Neural progenitor cell (in vitro differentiated cells): ENCODE results near the gene C8A. TPM values are rescaled to one million over a fixed set of nuclear protein-coding genes. Genes with fewer than 3 reads are reported as not detected.

ENCODE experiments used
- DNase-seq: peaks from one replicate; pipeline ENCODE4 v3.0.0-alpha.2; 2016; ENCODE audit warnings: low spot score
- H2AFZ ChIP-seq: fragments of 200-600 bp; sonication (generic); replicated peaks from 2 replicates; pipeline ENCODE4 v1.6.1; 2016; ENCODE audit warnings: antibody characterized with exemption
- H3F3A ChIP-seq: fragments of 200-600 bp; sonication (generic); 2 replicates; pipeline ENCODE4 v1.6.1; 2016; ENCODE audit warnings: antibody characterized with exemption, low read depth
- H3K27ac ChIP-seq: fragments of 200-600 bp; sonication (generic); 2 replicates; pipeline ENCODE4 v1.5.1; 2016; ENCODE audit warnings: mild to moderate bottlenecking
- H3K27me3 ChIP-seq: fragments of 200-600 bp; sonication (generic); 2 replicates; pipeline ENCODE4 v1.6.1; 2016; ENCODE audit warnings: mild to moderate bottlenecking, moderate library complexity
- H3K36me3 ChIP-seq: fragments of 200-600 bp; sonication (generic); 2 replicates; pipeline ENCODE4 v1.5.1; 2016
- H3K4me1 ChIP-seq: fragments of 200-600 bp; sonication (generic); 2 replicates; pipeline ENCODE4 v1.6.1; 2016; ENCODE audit warnings: mixed run types
- H3K4me2 ChIP-seq: fragments of 200-600 bp; sonication (generic); 2 replicates; pipeline ENCODE4 v1.6.1; 2016
- H3K4me3 ChIP-seq: fragments of 200-600 bp; sonication (generic); 2 replicates; pipeline ENCODE4 v1.5.1; 2016
- H3K79me2 ChIP-seq: fragments of 200-600 bp; sonication (generic); 2 replicates; pipeline ENCODE4 v1.6.1; 2016; ENCODE audit warnings: low read depth
- H3K9ac ChIP-seq: fragments of 200-600 bp; sonication (generic); 2 replicates; pipeline ENCODE4 v1.6.1; 2016
- H3K9me3 ChIP-seq: fragments of 200-600 bp; sonication (generic); 2 replicates; pipeline ENCODE4 v1.5.1; 2016; ENCODE audit warnings: low read depth
- H4K20me1 ChIP-seq: fragments of 200-600 bp; sonication (generic); 2 replicates; pipeline ENCODE4 v1.6.1; 2016; ENCODE audit warnings: low read depth
- H3K27ac Mint-ChIP-seq: 3 replicates; pipeline ENCODE4 v1.8.0; 2021; ENCODE audit warnings: mixed read lengths
- H3K27me3 Mint-ChIP-seq: 2 replicates; pipeline ENCODE4 v1.8.0; 2022; ENCODE audit warnings: low read depth, mild to moderate bottlenecking, inconsistent platforms, moderate library complexity, mixed read lengths; ENCODE audit not compliant: insufficient read depth
- H3K36me3 Mint-ChIP-seq: 3 replicates; pipeline ENCODE4 v1.8.0; 2021; ENCODE audit warnings: mixed read lengths
- H3K4me1 Mint-ChIP-seq: 3 replicates; pipeline ENCODE4 v1.8.0; 2021; ENCODE audit warnings: mixed read lengths
- H3K4me3 Mint-ChIP-seq: 3 replicates; pipeline ENCODE4 v1.8.0; 2021; ENCODE audit warnings: mild to moderate bottlenecking, moderate library complexity, mixed read lengths
- H3K9me3 Mint-ChIP-seq: 3 replicates; pipeline ENCODE4 v1.8.0; 2020; ENCODE audit warnings: mixed read lengths
- EZH2 ChIP-seq: fragments of 200-600 bp; sonication (generic); IDR thresholded peaks from 2 replicates; pipeline ENCODE4 v1.6.1; 2017; ENCODE audit warnings: antibody characterized with exemption, mild to moderate bottlenecking, moderate library complexity
- EZH2phosphoT487 ChIP-seq: fragments of 200-600 bp; sonication (generic); IDR thresholded peaks from 2 replicates; pipeline ENCODE4 v1.6.1; 2017; ENCODE audit warnings: antibody characterized with exemption
- total RNA-seq: library from RNA; depleted of rRNA; stranded (reverse); fragments of >200 nt; gene quantifications from 2 replicates; pipeline ENCODE4 v1.2.3, GENCODE V29; 2015; ENCODE audit warnings: low replicate concordance
- TF ChIP-seq, protein P1 (sequence below): fragments of 200-600 bp; sonication (generic); IDR thresholded peaks from 2 replicates; pipeline ENCODE4 v1.5.1; 2017; ENCODE audit warnings: antibody characterized with exemption, mild to moderate bottlenecking

Gene C8A
- total RNA-seq, 1 donor from 2014 or later = not detected

- H2AFZ ChIP-seq = no peak overlapping the region
- no peak overlapping the region for H3K27ac ChIP-seq
- no peaks in the 10 kb centered on the region for H3K9me3 Mint-ChIP-seq
- H3F3A ChIP-seq = no peaks in the 10 kb centered on the region
- no peak overlapping the region for H3K4me2 ChIP-seq
- H3K4me1 Mint-ChIP-seq = no peaks in the 10 kb centered on the region
- no peak overlapping the region for H3K4me3 ChIP-seq
- no peak for DNase-seq
- H3K4me3 Mint-ChIP-seq = no peak overlapping the region
- H3K36me3 Mint-ChIP-seq = no peaks in the 10 kb centered on the region
- H3K27me3 ChIP-seq = peaks cover 18% of the 10 kb centered on the region
- H3K27me3 Mint-ChIP-seq = peaks cover 2% of the 10 kb centered on the region
- no peaks in the 10 kb centered on the region for H3K4me1 ChIP-seq
- H3K27ac Mint-ChIP-seq = no peak overlapping the region
- H3K79me2 ChIP-seq = no peaks in the 10 kb centered on the region
- no peaks in the 10 kb centered on the region for H4K20me1 ChIP-seq
- no peaks in the 10 kb centered on the region for H3K36me3 ChIP-seq
- no peak overlapping the region for H3K9ac ChIP-seq
- H3K9me3 ChIP-seq = no peaks in the 10 kb centered on the region
- TF ChIP-seq, protein P1, sequence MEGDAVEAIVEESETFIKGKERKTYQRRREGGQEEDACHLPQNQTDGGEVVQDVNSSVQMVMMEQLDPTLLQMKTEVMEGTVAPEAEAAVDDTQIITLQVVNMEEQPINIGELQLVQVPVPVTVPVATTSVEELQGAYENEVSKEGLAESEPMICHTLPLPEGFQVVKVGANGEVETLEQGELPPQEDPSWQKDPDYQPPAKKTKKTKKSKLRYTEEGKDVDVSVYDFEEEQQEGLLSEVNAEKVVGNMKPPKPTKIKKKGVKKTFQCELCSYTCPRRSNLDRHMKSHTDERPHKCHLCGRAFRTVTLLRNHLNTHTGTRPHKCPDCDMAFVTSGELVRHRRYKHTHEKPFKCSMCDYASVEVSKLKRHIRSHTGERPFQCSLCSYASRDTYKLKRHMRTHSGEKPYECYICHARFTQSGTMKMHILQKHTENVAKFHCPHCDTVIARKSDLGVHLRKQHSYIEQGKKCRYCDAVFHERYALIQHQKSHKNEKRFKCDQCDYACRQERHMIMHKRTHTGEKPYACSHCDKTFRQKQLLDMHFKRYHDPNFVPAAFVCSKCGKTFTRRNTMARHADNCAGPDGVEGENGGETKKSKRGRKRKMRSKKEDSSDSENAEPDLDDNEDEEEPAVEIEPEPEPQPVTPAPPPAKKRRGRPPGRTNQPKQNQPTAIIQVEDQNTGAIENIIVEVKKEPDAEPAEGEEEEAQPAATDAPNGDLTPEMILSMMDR = no peak
- TF ChIP-seq EZH2phosphoT487 = no peak
- TF ChIP-seq EZH2 = no peak
Measured at GRCh38 chr1:56952501-56952900, 97.9 kb downstream of the C8A start.

GRCh38 chr1:56953386-56953785 lies 98.8 kb downstream of the C8A start:
- Mint-ChIP-seq H3K9me3 (no peaks in the 10 kb centered on the region), H3K36me3 (no peaks in the 10 kb centered on the region)

GRCh38 chr1:56954664-56955063 lies 100.1 kb downstream of the C8A start:
- no peak for DNase-seq
- Histone ChIP-seq H3K27me3 (peaks cover 31% of the 10 kb centered on the region), H3K4me3 (no peak overlapping the region), H3K4me2 (no peak overlapping the region), H3K9me3 (no peaks in the 10 kb centered on the region), H3K27ac (no peak overlapping the region), H3K9ac (no peak overlapping the region), H3K36me3 (no peaks in the 10 kb centered on the region), H3K79me2 (no peaks in the 10 kb centered on the region), H2AFZ (no peak overlapping the region), H3F3A (peaks cover 6% of the 10 kb centered on the region), H4K20me1 (no peaks in the 10 kb centered on the region), H3K4me1 (peaks cover 9% of the 10 kb centered on the region)
- TF ChIP-seq EZH2phosphoT487 (no peak), EZH2 (no peak)
- TF ChIP-seq, protein P1 = no peak
- Mint-ChIP-seq H3K27me3 (peaks cover 2% of the 10 kb centered on the region), H3K27ac (no peak overlapping the region), H3K9me3 (no peaks in the 10 kb centered on the region), H3K4me1 (no peaks in the 10 kb centered on the region), H3K4me3 (no peak overlapping the region), H3K36me3 (no peaks in the 10 kb centered on the region)

More at GRCh38 chr1:56953386-56953785, 98.8 kb downstream of the C8A start:
- Histone ChIP-seq H3K4me1 (peaks cover under 1% of the 10 kb centered on the region), H3K4me3 (no peak overlapping the region), H3K79me2 (no peaks in the 10 kb centered on the region), H3K4me2 (no peak overlapping the region), H3K9me3 (no peaks in the 10 kb centered on the region), H3K27me3 (peaks cover 24% of the 10 kb centered on the region), H3K27ac (no peak overlapping the region), H4K20me1 (no peaks in the 10 kb centered on the region), H3K36me3 (no peaks in the 10 kb centered on the region), H3K9ac (no peak overlapping the region), H2AFZ (no peak overlapping the region), H3F3A (no peaks in the 10 kb centered on the region)
- TF ChIP-seq, protein P1 = no peak
- no peak for TF ChIP-seq EZH2phosphoT487
- TF ChIP-seq EZH2 = no peak
- H3K4me1 Mint-ChIP-seq = no peaks in the 10 kb centered on the region
- H3K4me3 Mint-ChIP-seq = no peak overlapping the region
- no peak overlapping the region for H3K27ac Mint-ChIP-seq
- peaks cover 2% of the 10 kb centered on the region for H3K27me3 Mint-ChIP-seq
- no peak for DNase-seq
